HepG2 (cell line): ENCODE data around the gene MS4A15. TPM values are rescaled to one million over a fixed set of nuclear protein-coding genes. Genes with fewer than 3 reads are reported as not detected.

ENCODE experiments used
- ATAC-seq: fragments of 200-7000 bp; cut with Tn5 transposase; 3 replicates; pipeline ENCODE4 v1.9.1; 2020; ENCODE audit warnings: mild to moderate bottlenecking, moderate library complexity
- BruUV-seq: library from RNA; stranded (reverse); fragments of 400-500 nt; replicated peaks from 2 replicates; lab custom pipeline; 2021; lab: Mats Ljungman, UMichigan
- CTCF ChIA-PET: fragments of 300-600 bp; formaldehyde crosslinking; extraction: SDS; loops from one replicate; lab custom pipeline; 2021; ENCODE audit warnings: low total read pairs, inconsistent platforms, low intra/inter-chr PET ratio; lab: Yijun Ruan, JAX
- POLR2A ChIA-PET: fragments of 350-600 bp; sonication (Branson Sonifier 250); formaldehyde crosslinking; loops from one replicate; lab custom pipeline; 2020; ENCODE audit warnings: antibody characterized with exemption, inconsistent platforms; lab: Yijun Ruan, JAX
- DNase-seq: peaks from one replicate; pipeline ENCODE4 v3.0.0-alpha.2; 2015; ENCODE audit warnings: low spot score
- FAIRE-seq: peaks from 3 replicates; lab custom pipeline; 2011; peaks lifted over from hg19 to GRCh38; lab: Jason Lieb, UNC
- H2AFZ ChIP-seq: one replicate; pipeline ENCODE4 v1.6.1; 2011; ENCODE audit warnings: low read length, inconsistent platforms
- H3K27ac ChIP-seq: fragments of 300-600 bp; 3 replicates; pipeline ENCODE4 v1.8.0; 2011; ENCODE audit warnings: mixed run types, mild to moderate bottlenecking, mixed read lengths, low read length, inconsistent platforms; ENCODE audit not compliant: insufficient read depth; ENCODE audit errors: extremely low read length
- H3K27me3 ChIP-seq, 2 experiments: fragments of 200-600 bp in 1 of 2; 2 replicates in 1 of 2; 3 replicates in 1 of 2; pipeline versions ENCODE4 v1.6.0 to v1.8.0; 2011; ENCODE audit warnings: low read length in 2 of 2, mild to moderate bottlenecking in 2 of 2, moderate library complexity in 2 of 2, inconsistent platforms in 1 of 2; ENCODE audit not compliant: insufficient read depth in 2 of 2, control insufficient read depth in 1 of 2
- H3K36me3 ChIP-seq, 2 experiments: fragments of 200-600 bp in 1 of 2; replicated peaks in 1 of 2; 2 replicates in 1 of 2; 3 replicates in 1 of 2; pipeline versions ENCODE4 v1.5.1 to v1.8.0; 2011; ENCODE audit warnings: low read length in 2 of 2, inconsistent platforms in 1 of 2; ENCODE audit not compliant: insufficient read depth in 2 of 2, control insufficient read depth in 1 of 2
- H3K4me1 ChIP-seq: 2 replicates; pipeline ENCODE4 v1.5.1; 2012; ENCODE audit warnings: low read length, inconsistent platforms; ENCODE audit not compliant: insufficient read depth
- H3K4me2 ChIP-seq: 2 replicates; pipeline ENCODE4 v1.6.0; 2011; ENCODE audit warnings: low read depth, low read length, inconsistent platforms
- H3K4me3 ChIP-seq, 3 experiments: fragments of 200-600 bp in 1 of 3; sonication (generic), shearing (Covaris generic) in 1 of 3; replicated peaks in 1 of 3; 2 replicates each; pipeline ENCODE4 v1.5.1; 2011 to 2016; ENCODE audit warnings: low read length in 3 of 3, inconsistent platforms in 2 of 3, low read depth in 2 of 3, mild to moderate bottlenecking in 2 of 3, control low read depth in 1 of 3, mixed read lengths in 1 of 3; ENCODE audit not compliant: insufficient read depth in 1 of 3
- H3K79me2 ChIP-seq: one replicate; pipeline ENCODE4 v1.6.1; 2011; ENCODE audit warnings: low read length, inconsistent platforms; ENCODE audit not compliant: insufficient read depth
- H3K9ac ChIP-seq: 2 replicates; pipeline ENCODE4 v1.6.0; 2011; ENCODE audit warnings: mild to moderate bottlenecking, low read depth, low read length, inconsistent platforms; ENCODE audit not compliant: insufficient read depth
- H3K9me3 ChIP-seq: 2 replicates; pipeline ENCODE4 v1.5.1; 2012; ENCODE audit warnings: mild to moderate bottlenecking, low read length
- H4K20me1 ChIP-seq: 2 replicates; pipeline ENCODE4 v1.6.0; 2011; ENCODE audit warnings: inconsistent platforms, mild to moderate bottlenecking, low read length, moderate library complexity; ENCODE audit not compliant: insufficient read depth
- ARNT2 ChIP-seq: sonication (generic); formaldehyde crosslinking; IDR thresholded peaks from 2 replicates; pipeline ENCODE4 v1.8.0; 2022; ENCODE audit warnings: mild to moderate bottlenecking, low read depth, missing genetic modification reagents, moderate library complexity
- ATF7 ChIP-seq, 2 experiments: fragments of 450-650 bp in 1 of 2; sonication (generic) in 1 of 2; formaldehyde crosslinking in 1 of 2; IDR thresholded peaks; 2 replicates each; pipeline versions ENCODE4 v1.4.0 to v1.6.1; 2016 to 2020; ENCODE audit warnings: antibody characterized with exemption in 1 of 2, mild to moderate bottlenecking in 1 of 2, missing genetic modification reagents in 1 of 2
- BRF2 ChIP-seq: sonication (generic); formaldehyde crosslinking; IDR thresholded peaks from 2 replicates; pipeline ENCODE4 v1.8.1; 2022; ENCODE audit warnings: mild to moderate bottlenecking, missing genetic modification reagents
- ERF ChIP-seq: IDR thresholded peaks from 2 replicates; pipeline ENCODE4 v1.6.1; 2018; ENCODE audit warnings: missing biosample characterization, missing genetic modification reagents
- HDAC6 ChIP-seq: fragments of 200-600 bp; sonication (generic); IDR thresholded peaks from 2 replicates; pipeline ENCODE4 v1.7.0; 2017; ENCODE audit warnings: mild to moderate bottlenecking, antibody characterized with exemption, low read length, low read depth
- MAFK ChIP-seq, 2 experiments: IDR thresholded peaks in 1 of 2; conservative IDR thresholded peaks in 1 of 2; 2 replicates each; pipeline ENCODE4 v1.6.1; 2011; ENCODE audit warnings: improper control_type of control experiment in 2 of 2, low read length in 2 of 2
- MEF2D ChIP-seq: sonication (generic); formaldehyde crosslinking; IDR thresholded peaks from 2 replicates; pipeline ENCODE4 v1.5.1; 2020; ENCODE audit warnings: mild to moderate bottlenecking, missing genetic modification reagents
- NFE2L2 ChIP-seq: fragments of 150-350 bp; IDR thresholded peaks from 2 replicates; pipeline ENCODE4 v1.6.1; 2014; ENCODE audit warnings: low read length
- NRL ChIP-seq: sonication (generic); formaldehyde crosslinking; IDR thresholded peaks from 2 replicates; pipeline ENCODE4 v1.5.0; 2020; ENCODE audit warnings: missing genetic modification reagents, mild to moderate bottlenecking, moderate library complexity, borderline replicate concordance
- PAXIP1 ChIP-seq: sonication (generic); formaldehyde crosslinking; conservative IDR thresholded peaks from 2 replicates; pipeline ENCODE4 v1.4.0; 2020; ENCODE audit warnings: mild to moderate bottlenecking, missing genetic modification reagents, moderate library complexity
- SP140L ChIP-seq: sonication (generic); formaldehyde crosslinking; IDR thresholded peaks from 2 replicates; pipeline ENCODE4 v1.4.0; 2020; ENCODE audit warnings: missing genetic modification reagents, borderline replicate concordance
- TAF1 ChIP-seq: sonication (generic); formaldehyde crosslinking; IDR thresholded peaks from 2 replicates; pipeline ENCODE4 v1.4.0; 2020; ENCODE audit warnings: missing genetic modification reagents
- U2AF1 ChIP-seq: fragments of 200-400 bp; formaldehyde crosslinking; optimal IDR thresholded peaks from 2 replicates; pipeline ENCODE3; 2017; ENCODE audit warnings: mild to moderate bottlenecking, low read depth, low read length
- ZNF275 ChIP-seq: sonication (generic); formaldehyde crosslinking; IDR thresholded peaks from 2 replicates; pipeline ENCODE4 v1.8.0; 2022; ENCODE audit warnings: missing genetic modification reagents, mild to moderate bottlenecking, inconsistent platforms, borderline replicate concordance
- ZNF331 ChIP-seq: sonication (generic); formaldehyde crosslinking; IDR thresholded peaks from 2 replicates; pipeline ENCODE4 v1.4.0; 2020; ENCODE audit warnings: missing genetic modification reagents
- ZNF382 ChIP-seq: sonication (generic); formaldehyde crosslinking; IDR thresholded peaks from 2 replicates; pipeline ENCODE4 v1.5.0; 2020; ENCODE audit warnings: missing genetic modification reagents, mild to moderate bottlenecking, borderline replicate concordance
- ZNF451 ChIP-seq: sonication (generic); formaldehyde crosslinking; IDR thresholded peaks from 2 replicates; pipeline ENCODE4 v1.5.0; 2020; ENCODE audit warnings: mild to moderate bottlenecking, missing genetic modification reagents
- ZNF619 ChIP-seq: sonication (generic); formaldehyde crosslinking; IDR thresholded peaks from 2 replicates; pipeline ENCODE4 v1.4.0; 2020; ENCODE audit warnings: mild to moderate bottlenecking, missing genetic modification reagents
- ZSCAN20 ChIP-seq: sonication (generic); formaldehyde crosslinking; IDR thresholded peaks from 2 replicates; pipeline ENCODE4 v1.4.0; 2020; ENCODE audit warnings: missing genetic modification reagents, mild to moderate bottlenecking, borderline replicate concordance
- WGBS: methylation state at CpG from one replicate; pipeline ENCODE4 v1.1.6; 2017; ENCODE audit warnings: low lambda C conversion rate; 5-methylcytosine and 5-hydroxymethylcytosine counted together
- in situ Hi-C: cut with HindIII; loops from 2 replicates; pipeline ENCODE4 v1.10.0; 2017; ENCODE audit warnings: low pct_unique_long_range_greater_than_20kb; ENCODE audit not compliant: extremely low pct_ligation_motif_present
- intact Hi-C: fragments of 100-400 bp; cut with micrococcal nuclease; formaldehyde crosslinking; loops from one replicate; pipeline ENCODE4 v1.10.0; 2022; ENCODE audit not compliant: unreplicated experiment
- polyA plus RNA-seq, 8 experiments: library from polyadenylated mRNA; depleted of rRNA in 3 of 8; stranded (reverse) in 7 of 8; unstranded in 1 of 8; fragments of >200 nt; fragmentation: Illumina TruSeq in 4 of 8; extraction: Trizol in 4 of 8; gene quantifications; 2 replicates each; pipeline versions ENCODE4 v1.2.1 to v1.2.3, GENCODE V29; 2011 to 2016; ENCODE audit warnings: low read depth in 4 of 8, missing spikeins in 1 of 8, mixed read lengths in 1 of 8; ENCODE audit not compliant: insufficient read depth in 1 of 8
- total RNA-seq, 5 experiments: library from RNA; depleted of rRNA; stranded (reverse); fragments of >200 nt; fragmentation: Illumina TruSeq; extraction: Trizol; gene quantifications; 2 replicates each; pipeline ENCODE4 v1.2.3, GENCODE V29; 2016; ENCODE audit warnings: low read depth in 1 of 5

Gene MS4A15
- total and polyA plus RNA-seq, 2 of the 13 experiments (the other 11 are each of a cell fraction or from before 2014, with no cell fraction given) = not detected

- TF ChIP-seq ATF7 (IDR thresholded peaks at IDR 0.05) = 0 out of 2 replicates have a peak, but pooled peaks have one; percentile 5
- no peak for TF ChIP-seq ATF7 (CRISPR knock-in tag; IDR thresholded peaks at IDR 0.05)
- no peak for TF ChIP-seq NFE2L2
- TF ChIP-seq ZNF619 (CRISPR knock-in tag) = no peak
- TF ChIP-seq, all 625 proteins: peak for 2
Observed at GRCh38 chr11:60764879-60765278, 8.2 kb downstream of the MS4A15 start (continued).

- Histone ChIP-seq H3K4me3 (no peak overlapping the region), H3K4me2 (no peak overlapping the region), H3K4me1 (no peaks in the 10 kb centered on the region), H4K20me1 (no peaks in the 10 kb centered on the region), H3K27ac (no peak overlapping the region), H3K36me3 (no peaks in the 10 kb centered on the region), H3K27me3 (peaks cover 0 to 23% of the 10 kb centered on the region in 2 experiments; a peak in 2 of 5 replicates), H3K79me2 (no peaks in the 10 kb centered on the region), H3K9me3 (no peaks in the 10 kb centered on the region), H3K9ac (no peak overlapping the region), H2AFZ (no peak overlapping the region)
- no peak for ATAC-seq
- ChIA-PET POLR2A (no interaction called here), CTCF (no interaction called here)
- intact Hi-C loops (no loop called here), in situ Hi-C loops (no loop called here)
- WGBS = 44% methylated on average over 5 of the region's 5 CpGs
- BruUV-seq = no TSS peak
- FAIRE-seq = no peak
- DNase-seq = no peak
- TF ChIP-seq ZNF275 (CRISPR knock-in tag) (no peak), MEF2D (no peak), NRL (CRISPR knock-in tag) (no peak), BRF2 (CRISPR knock-in tag) (no peak), ARNT2 (CRISPR knock-in tag) (no peak), ZNF382 (CRISPR knock-in tag) (no peak), ZSCAN20 (no peak), ZNF451 (CRISPR knock-in tag) (no peak), ERF (no peak), ZNF331 (CRISPR knock-in tag) (no peak), HDAC6 (no peak), U2AF1 (no peak), PAXIP1 (CRISPR knock-in tag) (no peak), TAF1 (no peak), MAFK (conservative IDR thresholded peaks at IDR 0.05 in 1 of 2, IDR thresholded peaks at IDR 0.05 in 1 of 2; ENCODE audit: low read length in 2 of 2) (no peak), SP140L (CRISPR knock-in tag) (no peak)
Observed at GRCh38 chr11:60765355-60765754, 8.7 kb downstream of the MS4A15 start.
